Left ventricle myocardium superior (tissue), 1 donor: ENCODE results near the gene INSR. TPM values are rescaled to one million over a fixed set of nuclear protein-coding genes. Genes with fewer than 3 reads are reported as not detected.
A peak's percentile ranks its signal among the peaks of the same experiment; 100 is the strongest.

Experiments
- ATAC-seq: fragments of 200-7000 bp; cut with Tn5 transposase; one replicate; pipeline ENCODE4 v1.9.1; 2020; ENCODE audit warnings: mild to moderate bottlenecking, moderate library complexity
- DNase-seq: peaks from one replicate; pipeline ENCODE4 v3.0.0-alpha.2; 2020
- intact Hi-C: fragments of 100-400 bp; cut with micrococcal nuclease; formaldehyde crosslinking; loops from one replicate; pipeline ENCODE4 v1.11.0; 2022
- total RNA-seq: library from RNA; stranded (reverse); fragmentation: NEBNext Ultra II Directional; extraction: Animal tissue kit (Norgen Biotek cat#: 25700); gene quantifications from one replicate; pipeline ENCODE4 v1.2.1, GENCODE V29; 2021
- donor health status: DM: no; HTN: yes; CAD: no; lungs with severe emphysema.

The INSR gene
- total RNA-seq, 1 donor from 2014 or later = 62.6 TPM

DNA sequence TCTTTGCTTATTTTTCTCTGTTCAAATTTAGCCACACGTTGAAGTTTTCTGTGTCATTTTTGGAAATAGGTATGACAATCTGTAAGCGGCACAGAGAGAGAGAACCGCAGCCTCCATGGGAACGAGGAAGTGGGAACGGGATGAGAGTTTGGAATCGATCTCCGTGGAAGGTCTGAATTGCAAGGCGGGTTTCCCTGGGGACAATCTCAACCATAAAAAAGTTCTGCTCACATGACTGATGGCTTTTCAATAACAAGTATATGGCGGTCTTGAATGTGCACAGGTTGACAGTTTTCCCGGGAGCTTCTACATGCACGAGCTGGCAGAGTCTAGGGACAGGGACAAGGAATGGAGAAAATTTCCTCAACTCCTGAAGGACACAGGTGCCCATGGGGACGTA is 90.9 kb downstream of the INSR start:
- DNase-seq = no peak
- no peak for ATAC-seq
- intact Hi-C loops = loop anchor here (5.0 kb wide), 1 partner anchor 89 kb away; the partner anchor contains the start of gene INSR

DNA sequence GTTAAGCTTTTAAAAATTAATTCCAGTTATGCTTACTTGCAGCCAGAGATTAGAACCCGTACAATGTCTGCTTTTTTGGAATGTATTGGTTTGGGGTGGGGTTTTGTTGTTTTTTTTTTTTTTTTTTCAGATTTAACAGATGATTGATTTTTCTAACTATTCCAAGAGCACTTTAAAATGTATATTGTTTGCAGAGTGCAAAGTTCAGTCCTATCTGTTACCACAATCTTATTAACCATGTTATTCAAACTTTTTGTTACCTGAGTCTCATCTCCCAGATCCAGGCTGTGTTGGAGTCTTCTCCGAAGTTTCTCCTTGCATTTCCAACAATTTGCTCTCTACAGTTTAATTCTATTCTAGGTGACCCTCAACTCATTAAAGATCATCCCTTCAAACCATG is 91.3 kb downstream of the INSR start:
- DNase-seq (no peak), ATAC-seq (no peak)
- intact Hi-C loops = loop anchor here (5.0 kb wide), 1 partner anchor 89 kb away; the partner anchor contains the start of gene INSR

DNA sequence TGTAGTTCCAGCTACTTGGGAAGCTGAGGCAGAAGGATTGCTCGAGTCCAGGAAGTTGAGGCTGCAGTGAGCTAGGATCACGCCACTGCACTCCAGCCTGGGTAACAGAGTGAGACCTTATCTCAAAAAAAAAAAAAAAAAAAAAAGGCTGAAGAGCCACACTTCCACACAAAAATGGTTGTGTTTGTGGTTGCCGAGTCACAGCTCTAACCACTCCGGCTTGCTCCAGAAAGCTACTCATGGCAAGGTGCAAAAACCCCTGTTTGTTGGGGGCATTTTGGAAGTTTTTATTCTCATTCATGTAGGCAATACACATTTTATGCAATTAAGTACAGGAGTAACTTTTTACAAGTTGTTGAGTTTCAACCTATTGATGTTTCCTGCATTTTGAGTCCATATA is 93.5 kb downstream of the INSR start:
- ATAC-seq = no peak
- DNase-seq = no peak
- intact Hi-C loops = loop anchor here (5.0 kb wide), 1 partner anchor 92 kb away; the partner anchor contains the start of gene INSR

DNA sequence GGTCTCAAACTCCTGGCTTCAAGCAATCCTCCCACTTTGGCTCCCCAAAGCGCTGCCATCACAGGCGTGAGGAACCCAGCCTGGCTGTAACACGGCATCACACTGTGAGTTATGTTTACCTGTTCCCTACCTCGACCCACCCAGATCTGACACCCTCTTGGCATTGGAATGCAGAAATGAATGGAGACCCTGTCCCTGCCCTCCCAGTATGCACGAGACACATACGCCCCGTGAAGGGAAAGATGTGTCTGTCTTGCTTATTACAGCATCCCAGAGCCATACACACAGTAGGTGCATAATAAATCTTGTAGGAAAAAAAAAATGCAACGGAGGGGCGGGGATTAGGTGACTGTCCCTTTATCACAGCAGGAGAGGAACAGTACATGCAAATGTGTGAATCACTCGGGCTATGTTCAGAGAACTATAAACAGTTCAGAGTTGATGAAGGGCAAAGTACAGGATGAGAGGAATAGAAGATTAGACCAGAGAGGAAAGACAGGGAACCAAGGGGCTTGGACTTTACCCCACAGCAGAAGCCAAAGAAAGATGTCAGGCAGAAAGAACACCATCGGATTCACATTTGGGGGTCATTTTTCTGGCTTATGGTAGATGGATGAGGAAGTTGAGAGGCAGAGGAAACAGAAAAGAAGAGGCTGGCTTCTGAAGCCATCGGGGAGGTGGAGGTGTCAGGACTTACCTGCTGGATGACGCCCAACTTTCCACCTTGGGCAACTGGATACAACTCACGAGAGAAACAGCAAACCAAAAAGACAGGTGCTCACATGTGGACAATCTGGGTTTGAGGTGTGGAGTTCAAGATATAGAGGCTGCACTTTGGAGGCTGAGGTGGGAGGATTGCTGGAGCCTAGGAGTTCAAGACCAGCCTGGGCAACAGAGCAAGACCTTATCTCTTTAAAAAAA is 94.3 kb downstream of the INSR start:
- intact Hi-C loops = loop anchor here (5.0 kb wide), 1 partner anchor 92 kb away; the partner anchor contains the start of gene INSR
- peak; percentile 23 for ATAC-seq
- DNase-seq = no peak

DNA sequence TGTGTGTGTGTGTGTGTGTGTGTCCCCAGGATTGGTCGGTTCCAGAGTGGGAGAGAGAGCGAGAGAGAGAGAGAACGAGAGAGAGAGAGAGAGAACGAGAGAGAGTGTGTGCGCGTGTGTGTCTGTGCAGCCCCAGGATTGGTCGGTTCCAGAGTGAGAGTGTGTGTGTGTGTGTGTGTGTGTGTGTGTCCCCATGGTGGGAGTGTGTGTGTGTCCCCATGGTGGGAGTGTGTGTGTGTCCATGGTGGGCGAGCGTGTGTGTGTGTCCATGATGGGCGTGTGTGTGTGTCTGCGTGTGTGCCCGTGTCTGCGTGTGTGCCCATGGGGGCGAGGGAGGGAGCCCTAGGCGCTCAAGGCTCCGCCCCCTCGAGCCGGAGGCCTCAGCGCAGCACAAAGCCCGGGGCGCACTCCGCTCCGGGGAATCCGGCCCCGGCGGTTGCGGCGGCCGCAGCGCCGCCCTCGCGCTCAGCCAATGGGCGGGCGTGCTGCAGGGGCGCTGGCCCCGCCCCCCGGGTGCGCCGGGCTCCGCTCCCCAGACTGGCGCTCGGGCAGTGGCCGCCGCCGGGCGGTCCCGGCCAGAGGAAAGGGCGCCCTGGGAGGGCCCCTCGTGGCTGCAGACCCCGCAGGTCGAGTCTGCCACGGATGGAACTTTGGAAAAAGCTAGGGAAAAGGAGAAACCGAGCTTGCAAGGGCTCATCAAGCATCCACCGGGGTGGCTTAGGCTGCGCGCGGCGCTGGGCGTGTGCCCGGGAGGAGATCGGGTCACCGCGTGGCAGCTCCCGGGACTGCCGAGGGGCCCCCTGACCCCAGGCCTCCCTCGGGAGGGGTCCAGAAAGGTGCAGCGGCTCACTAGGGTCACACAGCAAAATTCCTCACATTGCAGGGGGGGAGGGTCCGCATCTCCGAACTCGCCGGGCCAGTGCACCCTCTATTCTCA is 96.2 kb downstream of the INSR start:
- intact Hi-C loops = no loop called here
- ATAC-seq = peak; percentile 91

DNA sequence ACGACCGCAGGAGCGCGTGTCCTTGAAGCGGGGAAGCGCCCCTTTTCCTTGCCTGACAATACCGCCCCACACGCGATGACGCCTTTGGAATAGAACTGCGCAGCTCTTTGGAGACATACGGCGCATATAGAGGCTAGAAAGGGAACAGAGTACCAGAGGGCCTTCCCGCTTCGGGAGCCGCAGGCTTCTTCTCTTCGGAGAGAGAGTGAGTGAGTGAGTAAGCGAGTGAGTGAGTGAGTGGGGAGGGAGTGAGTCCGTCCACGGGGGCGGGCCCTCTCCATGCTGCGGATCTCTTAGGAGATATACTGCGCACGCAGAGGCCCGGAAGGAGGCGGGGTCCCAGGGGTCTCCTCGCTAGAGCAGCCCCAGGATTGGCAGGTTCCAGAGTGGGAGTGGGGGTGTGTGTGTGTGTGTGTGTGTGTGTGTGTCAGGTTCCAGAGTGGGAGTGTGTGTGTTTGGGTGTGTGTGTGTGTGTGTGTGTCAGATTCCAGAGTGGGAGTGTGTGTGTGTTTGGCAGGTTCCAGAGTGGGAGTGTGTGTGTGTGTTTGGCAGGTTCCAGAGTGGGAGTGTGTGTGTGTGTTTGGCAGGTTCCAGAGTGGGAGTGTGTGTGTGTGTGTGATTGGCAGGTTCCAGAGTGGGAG is 97.0 kb downstream of the INSR start:
- ATAC-seq = peak; percentile 84
- intact Hi-C loops = no loop called here
- DNase-seq = peak; percentile 94

More for the DNA sequence above, 96.2 kb downstream of the INSR start:
- DNase-seq = peak; percentile 97

DNA sequence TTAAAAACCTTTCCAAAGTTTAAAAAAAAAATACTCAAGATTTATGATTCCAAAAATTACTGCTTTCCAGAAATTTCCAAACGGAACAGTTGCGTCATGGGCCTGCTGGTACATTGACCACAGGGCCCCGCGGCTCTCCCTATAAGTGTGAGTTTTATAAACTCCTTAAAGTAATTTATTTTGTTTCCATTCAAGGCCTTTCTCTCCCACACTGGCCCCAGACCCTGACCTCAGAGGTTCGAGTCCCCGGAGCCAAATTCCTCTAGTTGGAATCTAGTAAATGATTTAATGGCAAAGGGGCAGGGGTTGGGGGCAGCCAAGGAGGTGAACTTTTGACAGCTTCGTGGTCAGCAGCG is 97.5 kb downstream of the INSR start:
- DNase-seq (peak; percentile 38), ATAC-seq (no peak)
- intact Hi-C loops = no loop called here

DNA sequence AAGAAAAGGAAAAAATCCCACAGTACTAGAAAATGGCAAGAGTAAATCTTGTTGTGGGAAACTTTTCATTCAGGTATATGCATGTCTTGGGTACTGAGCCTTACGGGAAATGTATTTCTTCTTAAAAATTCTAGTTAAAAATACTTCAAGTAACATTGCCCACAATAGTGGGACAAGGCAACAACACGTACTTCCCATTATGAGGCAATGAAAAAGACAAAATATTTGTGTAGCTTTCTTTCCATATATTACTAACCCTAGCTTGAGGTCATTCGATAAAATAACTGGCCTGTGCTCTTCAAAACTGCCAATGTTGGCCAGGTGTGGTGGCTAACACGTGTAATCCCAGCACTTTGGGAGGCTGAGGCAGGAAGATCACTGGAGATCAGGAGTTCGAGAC is 99.2 kb downstream of the INSR start:
- ATAC-seq = no peak
- intact Hi-C loops = no loop called here
- no peak for DNase-seq

DNA sequence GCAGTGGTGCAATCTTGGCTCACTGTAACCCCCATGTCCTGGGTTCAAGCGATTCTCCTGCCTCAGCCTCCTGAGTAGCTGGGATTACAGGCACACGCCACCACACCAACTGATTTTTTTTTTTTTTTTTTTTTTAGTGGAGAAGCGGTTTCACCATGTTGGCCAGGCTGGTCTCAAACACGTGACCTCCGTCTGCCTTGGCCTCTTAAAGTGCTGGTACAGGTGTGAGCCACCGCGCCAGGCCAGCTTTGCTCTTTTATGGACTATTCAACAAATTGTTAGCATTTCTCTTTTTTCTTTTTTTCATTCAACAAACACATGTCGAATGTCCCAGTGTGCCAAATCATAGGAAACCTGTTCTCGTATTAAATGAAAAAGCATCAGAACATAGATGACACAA is 99.6 kb downstream of the INSR start:
- intact Hi-C loops = no loop called here
- ATAC-seq = no peak
- no peak for DNase-seq

DNA sequence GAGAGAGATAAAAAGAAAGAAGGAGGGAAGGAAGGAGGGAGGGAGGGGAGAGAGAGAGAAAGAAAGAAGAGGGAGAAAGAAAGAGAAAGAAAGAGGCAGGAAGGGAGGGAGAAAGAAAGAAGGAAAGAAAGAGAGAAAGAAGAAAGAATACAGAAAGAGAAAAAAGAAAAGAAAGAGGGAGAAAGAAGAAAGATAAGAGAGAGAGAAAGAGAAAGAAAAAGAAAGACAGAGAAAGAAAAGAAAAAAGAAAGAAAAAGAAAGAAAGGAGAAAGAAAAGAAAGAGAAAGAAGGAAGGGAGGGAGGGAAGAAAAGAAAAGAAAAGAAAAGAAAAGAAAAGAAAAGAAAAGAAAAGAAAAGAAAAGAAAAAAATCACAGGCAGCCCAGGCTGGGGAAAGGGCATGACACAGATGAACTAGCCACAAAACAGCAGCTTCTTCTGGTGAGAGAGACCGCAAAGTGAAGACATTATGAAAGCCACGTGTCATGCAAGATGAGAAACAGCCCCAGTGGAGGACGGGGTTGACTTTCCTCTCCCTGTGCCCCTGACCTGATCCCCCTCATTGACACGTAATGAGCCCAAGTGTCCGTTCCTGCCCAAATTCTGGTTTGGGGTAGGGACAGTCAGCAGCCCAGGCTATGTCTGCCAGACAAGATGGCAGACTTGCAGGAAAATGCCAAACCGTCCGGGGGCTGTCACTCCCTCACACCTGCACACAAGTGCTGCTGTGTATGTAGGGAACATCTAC is 102.1 kb downstream of the INSR start:
- DNase-seq (no peak), ATAC-seq (no peak)
- intact Hi-C loops = no loop called here

DNA sequence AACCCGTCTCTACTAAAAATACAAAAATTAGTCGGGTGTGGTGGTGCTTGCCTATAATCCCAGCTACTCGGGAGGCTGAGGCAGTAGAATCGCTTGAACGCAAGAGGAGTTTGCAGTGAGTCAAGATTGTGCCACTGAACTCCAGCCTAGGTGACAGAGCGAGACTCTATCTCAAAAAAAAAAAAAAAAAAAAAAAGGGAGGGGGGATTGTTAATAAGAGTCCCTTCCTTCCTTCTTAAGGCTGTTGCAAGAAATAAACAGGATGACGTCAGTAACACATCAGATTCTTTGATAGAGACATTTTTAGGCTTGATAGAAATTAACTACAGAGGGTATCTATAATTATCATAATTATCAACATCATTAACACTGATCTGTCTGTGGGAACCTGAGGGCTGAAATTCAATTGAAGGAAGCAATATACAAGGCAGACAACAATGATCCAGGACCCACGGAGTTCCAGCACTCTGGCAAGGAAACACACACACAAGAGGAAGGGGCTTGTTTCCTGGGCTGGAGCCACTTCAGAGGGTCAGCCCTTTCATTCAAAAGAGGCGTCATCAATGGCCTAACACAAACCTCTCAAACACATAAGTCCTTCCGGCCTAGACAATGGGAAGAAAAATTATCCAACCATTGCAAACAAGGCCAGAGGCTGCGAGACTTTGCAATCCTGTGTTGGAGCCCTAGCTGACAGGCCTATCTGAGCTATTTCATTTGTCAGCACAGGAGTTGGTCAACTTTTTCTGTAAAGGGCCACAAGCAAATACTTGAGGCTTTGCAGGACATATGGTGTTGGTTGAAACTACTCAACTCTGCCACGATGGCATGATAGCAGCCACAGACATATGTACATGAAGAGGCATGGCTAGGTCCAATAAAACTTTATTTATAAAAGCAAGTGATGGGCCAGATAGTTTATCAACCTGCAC is 105.2 kb downstream of the INSR start:
- intact Hi-C loops = no loop called here
- peak; percentile 67 for ATAC-seq
- no peak for DNase-seq

DNA sequence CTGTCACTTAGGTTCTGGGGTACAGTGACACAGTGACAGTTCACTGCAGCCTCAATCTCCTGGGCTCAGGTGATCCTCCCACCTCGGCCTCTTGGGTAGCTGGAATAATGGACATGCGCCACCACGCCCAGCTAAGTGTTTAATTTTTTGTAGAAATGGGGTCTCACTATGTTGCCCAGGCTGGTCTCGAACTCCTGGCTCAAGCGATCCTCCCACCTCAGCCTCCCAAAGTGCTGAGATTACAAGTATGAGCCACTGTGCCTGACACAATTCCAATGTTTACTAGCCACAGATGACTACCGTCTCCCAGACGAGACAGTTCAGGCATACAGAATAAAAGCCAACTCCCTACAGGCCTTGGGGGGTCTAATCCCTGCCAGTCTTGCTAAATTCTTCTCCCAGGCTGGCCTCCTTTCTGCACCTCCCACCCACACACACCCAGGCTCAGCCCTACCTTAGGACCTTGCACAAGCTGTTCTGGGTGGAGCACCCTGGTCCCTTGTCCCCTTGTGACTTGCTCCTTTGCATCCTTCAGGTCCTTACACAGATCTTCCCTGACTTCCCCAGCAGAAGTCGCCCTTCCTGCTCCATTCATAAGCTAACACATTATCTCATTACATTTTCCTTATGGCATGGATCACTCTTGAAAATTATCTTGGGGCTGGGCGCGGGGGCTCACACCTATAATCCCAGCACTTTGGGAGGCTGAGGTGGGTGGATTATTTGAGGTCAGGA is 106.4 kb downstream of the INSR start:
- ATAC-seq (peak; percentile 9), DNase-seq (no peak)
- intact Hi-C loops = no loop called here

DNA sequence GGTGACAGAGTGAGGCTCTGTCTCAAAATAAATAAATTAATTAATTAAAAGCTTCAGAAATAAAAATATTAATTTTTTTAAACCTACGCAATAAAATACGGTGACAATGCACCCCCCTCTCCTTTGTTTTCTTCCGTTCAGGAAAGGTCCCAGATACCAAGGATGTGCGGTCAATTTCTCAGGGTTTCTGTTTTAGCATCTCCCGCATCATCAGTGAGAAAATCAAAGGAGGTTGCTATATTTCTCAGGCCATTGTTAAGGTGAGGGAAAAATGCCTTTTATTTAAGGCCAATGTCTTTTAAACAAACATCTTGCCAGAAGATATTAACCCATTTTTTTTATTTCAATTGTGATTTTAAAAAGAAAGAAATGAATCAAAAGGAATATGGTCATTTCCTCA is 111.7 kb downstream of the INSR start:
- no peak for ATAC-seq
- intact Hi-C loops = no loop called here

DNA sequence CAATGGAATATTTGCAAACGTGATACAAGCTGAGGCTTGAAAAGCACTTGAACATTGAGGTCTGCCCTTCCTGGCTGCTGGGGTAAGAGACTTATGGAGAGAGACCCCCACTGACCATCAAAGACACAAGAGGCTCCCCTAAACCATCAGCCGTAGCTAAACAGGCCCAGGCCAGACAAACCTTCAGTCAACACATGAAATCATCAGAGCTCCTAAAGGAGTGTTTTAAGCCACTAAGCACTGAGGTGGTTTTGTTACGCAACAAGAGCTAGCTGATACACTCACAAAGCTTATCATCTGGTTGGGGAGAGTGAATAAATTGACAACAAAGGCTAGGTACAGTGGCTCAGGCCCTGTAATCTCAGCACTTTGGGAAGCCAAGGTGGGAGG is 114.3 kb downstream of the INSR start:
- ATAC-seq (no peak), DNase-seq (no peak)
- intact Hi-C loops = no loop called here

More for the DNA sequence above, 111.7 kb downstream of the INSR start:
- DNase-seq = no peak

DNA sequence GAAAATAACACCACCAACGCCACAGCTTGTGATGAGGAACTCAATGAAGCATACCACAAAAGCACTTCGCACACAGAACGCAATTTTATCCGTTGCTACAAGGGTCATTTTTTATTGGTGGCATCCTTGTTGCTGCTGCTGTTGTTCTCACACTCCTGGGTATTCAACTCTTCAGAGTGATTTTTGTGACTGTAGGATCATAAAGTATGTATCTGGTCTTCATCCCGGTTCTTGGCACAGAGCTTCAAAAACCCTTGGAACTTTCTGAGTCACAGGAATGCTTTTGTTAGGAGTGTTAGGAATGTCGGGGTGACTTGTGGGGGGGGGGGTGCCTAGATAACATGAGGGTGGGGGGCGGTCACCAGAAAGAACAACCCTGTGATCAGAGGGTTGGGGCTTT is 116.3 kb downstream of the INSR start:
- ATAC-seq = no peak
- intact Hi-C loops = no loop called here
- DNase-seq = no peak

DNA sequence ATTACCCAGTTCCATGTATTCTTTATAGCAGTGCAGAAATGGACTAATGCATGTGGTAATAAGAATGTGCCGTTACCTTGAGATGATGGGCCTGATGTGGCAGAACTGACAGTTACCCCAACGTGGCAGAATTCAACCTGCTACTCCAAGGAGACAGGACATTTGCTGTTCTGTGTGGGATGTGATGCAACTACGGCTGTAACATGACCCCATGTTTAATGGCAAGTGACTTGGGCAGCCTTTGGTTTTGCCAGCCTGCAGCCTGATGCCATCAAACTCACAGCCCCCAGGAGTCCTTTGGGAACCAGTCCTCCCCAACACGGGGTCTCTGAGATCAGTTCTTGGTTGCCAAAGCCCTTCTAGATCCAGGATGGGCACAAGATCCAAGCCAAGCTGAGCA is 117.4 kb downstream of the INSR start:
- ATAC-seq (no peak), DNase-seq (no peak)
- intact Hi-C loops = no loop called here

DNA sequence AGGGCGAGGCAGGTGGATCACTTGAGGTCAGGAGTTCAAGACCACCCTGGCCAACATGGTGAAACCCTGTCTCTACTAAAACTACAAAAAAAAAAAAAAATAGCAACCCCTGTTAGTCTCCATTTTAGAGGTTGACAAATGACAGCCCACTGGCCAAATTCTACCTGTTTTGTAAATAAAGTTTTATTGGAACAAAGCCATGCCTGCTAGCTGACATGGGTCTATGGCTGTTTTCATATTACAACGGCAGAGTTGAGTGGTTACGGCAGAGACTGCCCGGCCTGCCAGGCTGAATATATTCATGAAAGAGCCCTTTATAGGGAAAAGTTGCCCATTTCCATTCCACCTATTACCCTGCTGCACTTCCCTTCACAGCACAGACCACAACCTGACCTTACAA is 121.4 kb downstream of the INSR start:
- ATAC-seq = no peak
- intact Hi-C loops = no loop called here
- no peak for DNase-seq
